NB4 (cell line): Measurements from ENCODE around the gene CARMIL1.

Experiments
- MYC ChIP-seq: IDR thresholded peaks from 2 replicates; pipeline ENCODE4 v1.6.1; 2011; ENCODE audit warnings: low read depth, low read length
- POLR2A ChIP-seq: IDR thresholded peaks from 2 replicates; pipeline ENCODE4 v1.6.1; 2011; ENCODE audit warnings: mild to moderate bottlenecking; ENCODE audit not compliant: insufficient read length; ENCODE audit errors: extremely low read depth
- TF ChIP-seq, protein P1 (sequence below): IDR thresholded peaks from one replicate; pipeline ENCODE4 v1.5.1; 2012; ENCODE audit warnings: low read depth, low read length
- TF ChIP-seq, protein P2 (sequence below): IDR thresholded peaks from 2 replicates; pipeline ENCODE4 v1.6.1; 2011; ENCODE audit warnings: low read depth, low read length

DNA sequence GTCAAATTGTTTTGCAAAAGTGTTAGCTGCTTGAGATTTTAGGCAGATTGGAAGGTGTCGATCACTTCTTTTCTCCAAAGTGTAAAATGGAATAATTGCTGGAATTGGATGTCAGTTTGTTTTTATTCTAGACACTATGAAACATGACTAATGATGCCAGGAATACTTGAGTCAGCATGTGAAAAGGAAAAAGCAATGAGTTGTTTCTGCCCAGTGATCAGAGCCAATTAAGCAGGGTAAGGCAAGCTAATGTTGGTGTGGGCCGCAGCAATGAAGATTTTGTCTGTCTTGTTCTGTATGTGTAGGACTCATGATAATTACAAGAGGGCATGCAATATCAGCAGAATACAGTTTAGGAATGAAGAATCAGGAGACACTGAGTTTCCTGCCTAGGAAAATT, 110.3 kb downstream of the CARMIL1 start:
- TF ChIP-seq, protein P1, sequence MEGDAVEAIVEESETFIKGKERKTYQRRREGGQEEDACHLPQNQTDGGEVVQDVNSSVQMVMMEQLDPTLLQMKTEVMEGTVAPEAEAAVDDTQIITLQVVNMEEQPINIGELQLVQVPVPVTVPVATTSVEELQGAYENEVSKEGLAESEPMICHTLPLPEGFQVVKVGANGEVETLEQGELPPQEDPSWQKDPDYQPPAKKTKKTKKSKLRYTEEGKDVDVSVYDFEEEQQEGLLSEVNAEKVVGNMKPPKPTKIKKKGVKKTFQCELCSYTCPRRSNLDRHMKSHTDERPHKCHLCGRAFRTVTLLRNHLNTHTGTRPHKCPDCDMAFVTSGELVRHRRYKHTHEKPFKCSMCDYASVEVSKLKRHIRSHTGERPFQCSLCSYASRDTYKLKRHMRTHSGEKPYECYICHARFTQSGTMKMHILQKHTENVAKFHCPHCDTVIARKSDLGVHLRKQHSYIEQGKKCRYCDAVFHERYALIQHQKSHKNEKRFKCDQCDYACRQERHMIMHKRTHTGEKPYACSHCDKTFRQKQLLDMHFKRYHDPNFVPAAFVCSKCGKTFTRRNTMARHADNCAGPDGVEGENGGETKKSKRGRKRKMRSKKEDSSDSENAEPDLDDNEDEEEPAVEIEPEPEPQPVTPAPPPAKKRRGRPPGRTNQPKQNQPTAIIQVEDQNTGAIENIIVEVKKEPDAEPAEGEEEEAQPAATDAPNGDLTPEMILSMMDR: no peak
- no peak for TF ChIP-seq POLR2A
- TF ChIP-seq, protein P2, sequence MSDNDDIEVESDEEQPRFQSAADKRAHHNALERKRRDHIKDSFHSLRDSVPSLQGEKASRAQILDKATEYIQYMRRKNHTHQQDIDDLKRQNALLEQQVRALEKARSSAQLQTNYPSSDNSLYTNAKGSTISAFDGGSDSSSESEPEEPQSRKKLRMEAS: no peak
- no peak for TF ChIP-seq MYC
